GM19351 (cell line): ENCODE measurements around the gene PLB1.

Experiments
- ATAC-seq: cut with Tn5 transposase; IDR thresholded peaks from one replicate; pipeline ENCODE4 v1.9.1; 2021; ENCODE audit warnings: mild to moderate bottlenecking, moderate library complexity; ENCODE audit not compliant: unreplicated experiment

PLB1 gene

DNA sequence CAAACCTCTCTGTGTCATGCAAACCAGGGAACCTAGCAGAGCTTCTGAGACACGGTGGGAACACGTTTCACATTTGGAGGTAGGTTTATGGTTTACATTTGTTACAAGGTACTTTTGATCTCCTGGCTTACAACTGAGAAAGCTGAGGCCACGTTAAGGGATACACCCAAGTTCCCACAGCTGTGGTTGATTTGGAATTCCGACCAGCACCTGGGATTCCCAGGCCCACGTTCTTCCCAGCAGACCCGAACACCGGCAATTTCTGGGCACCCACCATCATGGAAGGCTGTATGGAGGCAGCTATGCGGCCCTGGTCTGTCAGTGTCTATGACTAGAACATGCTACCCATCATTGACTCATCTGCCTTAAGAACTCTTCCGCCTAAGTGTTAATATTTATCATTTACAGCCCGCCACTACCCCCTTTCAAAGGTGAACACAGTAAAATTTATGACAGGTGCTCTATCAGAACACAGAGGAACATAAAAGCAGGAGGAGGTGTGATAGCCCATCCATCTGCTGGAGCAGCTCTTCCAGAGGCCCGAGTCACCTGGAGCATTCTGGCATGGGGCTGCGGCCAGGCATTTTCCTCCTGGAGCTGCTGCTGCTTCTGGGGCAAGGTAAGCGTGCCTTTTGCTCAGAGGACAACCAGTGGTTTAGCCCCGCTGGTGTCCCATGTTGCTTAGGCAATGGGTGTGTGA lies at the start of gene PLB1:
PLB1 (plus strand) TSS at position 510 of the 700 bp plus-strand sequence; CDS start at position 565, 55 bp downstream.
- ATAC-seq = no peak

GRCh38 chr2:28446531-28446930 lies 49.3 kb upstream of the PLB1 start:
- no peak for ATAC-seq

- ATAC-seq = no peak
Observed at GRCh38 chr2:28447086-28447485, 48.8 kb upstream of the PLB1 start.

DNA sequence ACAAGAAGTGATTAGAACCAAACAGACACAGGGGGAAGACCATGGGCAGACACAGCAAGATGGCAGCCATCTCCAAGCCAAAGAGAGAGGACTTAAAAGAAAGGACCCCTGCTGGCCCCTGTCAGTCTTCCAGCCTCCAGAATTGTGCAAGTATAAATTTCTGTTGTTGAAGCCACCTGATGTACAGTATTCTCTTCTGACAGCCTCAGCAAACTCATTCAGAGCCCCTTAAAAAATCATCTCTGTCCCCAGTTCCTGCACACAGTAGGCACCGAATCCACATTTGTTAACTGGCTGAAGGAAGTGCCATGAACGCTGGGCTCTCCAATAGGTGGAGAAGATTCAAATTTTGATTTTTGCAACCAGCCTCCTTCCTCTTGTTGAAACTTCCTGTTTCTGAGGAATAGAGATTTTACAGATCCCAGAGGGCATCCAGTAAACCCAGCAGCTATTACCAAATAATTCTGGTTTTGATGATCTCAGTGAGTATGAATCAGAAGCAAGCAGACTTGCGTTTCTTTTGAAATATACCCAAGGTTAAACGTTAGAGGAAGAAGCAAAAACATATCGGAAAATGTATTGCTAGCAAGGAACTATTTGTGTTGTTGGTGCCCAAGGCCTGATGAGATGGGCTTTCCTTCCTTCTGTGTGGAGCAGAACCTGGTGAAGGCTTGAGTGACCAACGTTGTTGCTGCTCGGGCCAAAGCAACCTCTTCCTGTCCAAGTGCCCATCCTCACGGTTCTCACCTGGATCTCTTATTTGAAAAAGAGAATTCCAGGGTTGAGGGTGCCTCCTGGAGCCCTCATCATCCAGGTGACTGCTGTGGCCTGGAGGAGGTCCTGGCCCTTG lies 47.7 kb upstream of the PLB1 start:
- no peak for ATAC-seq

DNA sequence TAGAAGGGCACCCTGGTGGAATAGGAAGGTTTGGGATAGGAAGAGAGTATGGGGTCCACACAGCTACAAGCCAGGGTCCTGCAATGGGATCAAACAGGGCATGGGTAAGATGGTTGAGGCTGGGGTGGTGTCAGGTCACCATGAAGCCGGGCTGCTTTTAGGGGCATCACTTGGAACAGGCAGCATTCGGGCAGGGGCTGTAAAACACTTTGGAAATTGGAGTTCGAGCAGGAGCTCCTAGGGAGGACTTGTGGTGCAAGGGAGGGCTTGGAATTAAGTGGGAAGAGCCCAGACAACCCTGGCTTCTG lies 47.1 kb upstream of the PLB1 start:
- no peak for ATAC-seq

DNA sequence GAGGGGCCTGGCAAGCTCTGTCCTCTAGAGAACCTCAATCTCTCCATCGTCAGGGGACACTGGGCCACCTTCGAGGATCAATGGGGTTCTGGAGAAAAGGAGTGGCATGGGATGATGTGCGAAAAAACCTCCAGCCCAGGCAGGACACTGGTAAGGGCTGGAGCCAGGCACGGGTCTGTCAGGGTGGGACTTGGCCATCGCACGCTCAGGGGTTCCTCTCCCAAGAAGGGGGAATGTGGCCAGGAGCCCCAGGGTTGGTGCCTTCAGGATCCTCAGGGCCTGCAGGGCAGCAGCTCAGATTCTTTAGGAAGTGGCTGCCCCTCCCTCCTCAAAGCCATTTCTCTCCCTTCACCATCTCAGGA lies 46.8 kb upstream of the PLB1 start:
- ATAC-seq = no peak

DNA sequence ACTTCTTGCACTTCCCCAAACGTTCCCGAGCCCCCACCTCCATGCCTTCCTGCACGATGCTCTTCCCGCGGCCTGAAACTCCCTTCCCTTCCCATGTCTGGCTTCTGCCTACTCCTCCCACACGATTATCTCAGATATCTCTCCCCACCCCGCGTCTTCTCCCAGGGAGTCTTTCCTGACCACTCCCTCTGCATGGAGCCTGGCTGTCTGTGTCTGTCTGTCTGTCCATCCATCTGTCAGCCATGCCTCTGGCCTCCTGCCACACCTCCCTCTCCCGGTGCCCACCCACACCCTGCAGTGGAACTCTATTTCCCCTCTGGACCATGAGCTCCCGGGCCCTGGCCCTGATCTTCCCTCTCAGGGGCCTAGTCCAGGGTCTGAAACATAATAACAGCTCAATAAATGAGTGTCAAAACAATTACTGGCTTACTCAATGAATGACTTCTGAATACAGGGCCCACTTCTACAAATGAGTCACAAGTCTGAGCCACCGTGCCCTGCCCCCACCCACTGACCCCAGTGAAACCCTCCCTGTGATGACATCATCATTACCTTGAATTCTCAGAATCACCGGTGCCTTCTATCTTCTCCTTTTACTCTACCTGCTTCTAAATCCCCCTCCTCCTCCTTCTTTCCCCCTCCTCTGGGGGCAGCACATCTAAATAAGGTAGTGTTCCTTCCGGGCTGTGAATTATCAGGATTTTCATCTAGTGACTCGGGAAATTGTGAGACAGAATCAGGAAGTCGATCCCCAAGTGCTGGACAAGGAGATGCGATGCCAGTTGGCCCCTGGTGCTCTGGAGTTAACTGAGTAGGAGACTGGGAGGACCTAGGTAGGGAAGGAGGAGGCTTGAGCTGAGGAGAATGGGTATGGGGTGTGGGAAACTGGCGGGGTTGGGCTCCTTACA lies 46.1 kb upstream of the PLB1 start:
- no peak for ATAC-seq

- ATAC-seq = no peak
Observed at GRCh38 chr2:28450901-28451565, 44.8 kb upstream of the PLB1 start.

GRCh38 chr2:28451793-28452533 lies 43.9 kb upstream of the PLB1 start:
- no peak for ATAC-seq

GRCh38 chr2:28452534-28453081 lies 43.3 kb upstream of the PLB1 start:
- no peak for ATAC-seq

- no peak for ATAC-seq
Observed at GRCh38 chr2:28453396-28453795, 42.5 kb upstream of the PLB1 start.

- no peak for ATAC-seq
Observed at GRCh38 chr2:28454016-28454930, 41.6 kb upstream of the PLB1 start.

DNA sequence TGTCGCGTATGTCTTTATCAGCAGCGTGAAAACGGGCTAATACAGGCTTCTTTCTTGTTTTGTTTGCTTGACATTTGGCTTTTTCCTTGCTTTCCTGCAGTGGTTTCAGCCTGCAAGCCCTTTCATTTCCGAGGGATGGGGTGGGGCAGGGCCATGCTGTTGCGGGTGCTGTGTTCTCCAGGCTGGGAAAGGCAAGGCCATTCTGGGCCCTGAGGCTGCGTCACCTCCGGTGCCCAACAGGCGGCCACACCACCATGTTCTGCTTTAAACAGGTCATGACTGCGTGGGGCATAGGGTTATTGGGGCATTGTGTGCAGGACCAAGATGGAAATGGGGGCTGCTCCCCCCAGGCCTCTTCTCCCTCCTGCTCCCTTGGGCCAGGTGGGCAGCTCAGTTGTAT lies 38.6 kb upstream of the PLB1 start:
- ATAC-seq = no peak

- no peak for ATAC-seq
Observed at GRCh38 chr2:28461056-28461455, 34.8 kb upstream of the PLB1 start.

DNA sequence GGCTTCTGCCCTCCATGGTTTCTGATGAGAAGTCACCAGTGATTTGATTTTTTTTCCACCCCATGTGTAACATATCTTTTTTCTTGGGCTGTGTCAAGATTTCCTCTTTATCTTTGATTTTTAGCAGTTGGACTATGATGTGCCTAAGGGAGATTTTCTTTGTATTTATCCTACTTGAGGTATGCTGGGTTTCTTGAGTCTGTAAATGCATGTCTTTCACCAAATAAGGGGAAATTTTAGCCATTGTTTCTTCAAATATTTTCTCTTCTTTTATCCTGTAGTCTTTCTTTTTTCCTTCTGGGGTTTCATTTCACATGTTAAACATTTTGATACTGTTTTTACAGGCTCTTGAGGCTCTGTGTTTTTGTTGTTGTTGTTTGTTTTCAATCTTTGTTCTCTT lies 33.7 kb upstream of the PLB1 start:
- ATAC-seq = no peak

- no peak for ATAC-seq
Observed at GRCh38 chr2:28463211-28463816, 32.5 kb upstream of the PLB1 start.

DNA sequence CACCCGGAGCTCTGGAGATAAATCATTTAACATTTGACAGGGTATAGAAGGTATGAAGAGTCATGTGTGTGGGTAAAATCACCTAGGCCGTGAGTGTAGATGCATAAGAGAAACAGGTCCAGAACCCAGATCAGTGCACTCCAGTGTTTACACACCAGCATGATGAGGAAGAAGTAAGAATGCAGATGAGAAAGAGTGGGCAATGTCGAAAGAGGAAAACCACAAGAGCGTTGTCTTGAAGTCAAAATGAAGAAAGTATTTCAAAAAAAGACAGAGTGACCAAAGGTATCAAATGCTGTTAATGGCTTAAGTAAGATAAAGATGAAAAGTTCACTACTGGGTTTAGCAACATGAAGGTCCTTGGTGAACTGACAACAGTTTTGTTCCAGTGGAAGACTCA lies 32.0 kb upstream of the PLB1 start:
- no peak for ATAC-seq

GRCh38 chr2:28465148-28465885 lies 30.5 kb upstream of the PLB1 start:
- ATAC-seq = no peak
